GM18517 (cell line): Measurements from ENCODE around the gene FGF9.

Experiments used
- ATAC-seq: cut with Tn5 transposase; IDR thresholded peaks from one replicate; pipeline ENCODE4 v1.9.1; 2021; ENCODE audit warnings: mild to moderate bottlenecking, moderate library complexity; ENCODE audit not compliant: unreplicated experiment

Gene FGF9

DNA sequence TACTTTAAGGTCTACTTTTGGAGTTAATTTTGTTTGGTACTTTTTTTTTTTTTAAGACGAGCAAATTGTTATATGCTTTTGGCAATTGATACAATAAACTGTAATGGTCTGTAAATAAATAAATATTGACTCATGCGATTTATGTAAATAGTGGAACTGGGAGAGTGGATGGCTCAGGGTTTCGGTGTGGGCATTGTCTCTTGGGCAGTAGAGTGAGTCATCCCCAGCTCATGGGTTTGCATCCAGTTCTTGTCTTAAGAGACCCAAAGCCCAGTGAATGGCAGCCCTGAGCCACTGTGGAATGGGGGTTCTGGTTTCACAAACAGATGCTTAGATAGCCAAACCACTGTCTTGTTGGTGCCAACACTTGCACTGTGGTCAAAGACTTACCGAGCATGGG lies 33.0 kb downstream of the FGF9 start:
- no peak for ATAC-seq

DNA sequence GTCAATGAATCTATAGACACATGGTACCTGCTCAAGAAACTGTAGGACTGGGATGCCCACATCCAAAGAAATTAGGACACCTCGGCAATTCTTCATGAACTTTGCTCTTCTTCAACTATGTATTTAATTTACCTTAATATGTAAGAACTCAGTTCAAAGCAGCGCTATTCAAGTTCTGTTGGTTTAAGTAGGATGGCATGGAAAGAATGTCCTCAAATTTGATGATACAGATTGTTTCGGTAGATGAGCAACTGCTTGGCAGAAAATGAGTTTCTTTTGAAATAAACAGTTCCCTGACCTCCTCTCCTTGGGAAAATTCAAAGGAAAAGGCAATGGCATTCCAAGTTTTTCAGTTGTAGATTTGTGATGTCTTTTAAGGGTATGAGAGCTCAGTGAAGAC lies 36.7 kb downstream of the FGF9 start:
- no peak for ATAC-seq

DNA sequence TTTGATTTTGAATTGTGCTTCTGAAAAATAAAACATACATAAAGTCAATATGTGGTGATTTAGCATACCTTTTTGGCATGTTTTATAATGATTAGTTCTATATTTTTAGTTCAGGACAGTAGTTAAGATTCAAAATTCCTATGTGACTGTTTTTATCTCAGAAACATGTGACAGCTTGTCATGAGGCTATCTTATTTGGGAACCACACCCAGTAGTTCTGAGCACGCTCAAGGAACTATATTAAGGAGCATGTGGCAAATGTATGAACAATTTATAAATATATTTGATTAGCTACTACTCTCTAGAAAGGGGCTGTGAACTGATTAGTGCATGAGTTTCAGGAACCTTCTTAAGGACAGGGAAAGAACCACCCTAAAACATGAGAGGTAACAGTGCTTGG lies 38.8 kb downstream of the FGF9 start:
- ATAC-seq: no peak

DNA sequence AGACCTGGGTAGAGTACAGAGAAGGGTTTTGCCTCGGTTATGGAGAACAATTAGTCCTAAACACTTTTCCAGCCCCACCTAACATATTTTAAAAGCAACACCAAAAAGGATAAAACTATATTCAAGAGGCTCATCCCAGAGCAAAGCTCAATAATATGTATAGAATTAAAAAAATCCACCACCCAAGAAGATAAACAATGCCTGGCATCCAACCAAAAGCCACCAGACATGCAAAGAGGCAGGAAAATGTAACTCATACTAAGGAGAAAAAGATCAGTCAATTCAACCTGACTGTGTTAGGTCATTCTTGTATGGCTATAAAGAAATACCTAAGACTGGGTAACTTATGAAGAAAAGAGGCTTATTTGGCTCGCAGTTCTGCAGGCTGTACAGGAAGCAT lies 39.3 kb downstream of the FGF9 start:
- ATAC-seq: no peak

DNA sequence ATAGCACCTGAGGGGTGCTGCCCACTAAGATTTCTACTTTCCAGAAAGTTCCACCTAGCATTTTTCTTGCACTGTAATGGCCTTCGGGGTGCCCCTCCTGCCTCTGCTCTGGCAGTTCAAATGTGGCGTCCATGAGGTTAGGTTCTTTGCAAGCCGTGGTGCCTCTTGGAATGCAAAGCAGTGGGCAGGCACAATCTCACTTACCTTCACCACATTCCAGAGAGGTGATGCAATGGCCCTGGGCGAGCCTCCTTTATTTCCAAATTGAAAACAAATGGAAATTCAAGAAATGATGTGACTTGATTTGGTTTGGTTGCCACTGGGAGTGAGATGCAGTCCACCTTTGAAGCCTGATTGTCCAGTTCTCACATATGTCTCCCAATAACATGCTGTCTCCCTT lies 46.9 kb downstream of the FGF9 start:
- ATAC-seq: no peak

DNA sequence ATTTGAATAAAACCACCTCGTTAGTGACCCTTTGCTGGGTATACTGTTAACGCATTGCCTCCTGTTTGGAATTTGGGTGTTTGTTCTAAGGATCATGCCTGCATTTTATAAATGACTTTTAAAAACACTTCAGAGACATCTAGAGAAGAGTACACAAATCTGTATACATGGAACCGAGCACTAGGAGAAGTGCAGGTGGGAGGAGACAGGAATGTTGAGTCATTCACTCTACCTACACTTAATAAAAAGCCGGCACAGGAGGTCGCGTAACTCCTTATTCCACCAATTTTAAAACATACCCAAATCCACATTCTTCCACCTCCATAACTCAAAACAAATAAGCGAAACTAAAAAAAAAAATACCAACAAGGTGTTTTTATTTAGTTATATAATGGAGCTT lies 48.6 kb downstream of the FGF9 start:
- no peak for ATAC-seq

DNA sequence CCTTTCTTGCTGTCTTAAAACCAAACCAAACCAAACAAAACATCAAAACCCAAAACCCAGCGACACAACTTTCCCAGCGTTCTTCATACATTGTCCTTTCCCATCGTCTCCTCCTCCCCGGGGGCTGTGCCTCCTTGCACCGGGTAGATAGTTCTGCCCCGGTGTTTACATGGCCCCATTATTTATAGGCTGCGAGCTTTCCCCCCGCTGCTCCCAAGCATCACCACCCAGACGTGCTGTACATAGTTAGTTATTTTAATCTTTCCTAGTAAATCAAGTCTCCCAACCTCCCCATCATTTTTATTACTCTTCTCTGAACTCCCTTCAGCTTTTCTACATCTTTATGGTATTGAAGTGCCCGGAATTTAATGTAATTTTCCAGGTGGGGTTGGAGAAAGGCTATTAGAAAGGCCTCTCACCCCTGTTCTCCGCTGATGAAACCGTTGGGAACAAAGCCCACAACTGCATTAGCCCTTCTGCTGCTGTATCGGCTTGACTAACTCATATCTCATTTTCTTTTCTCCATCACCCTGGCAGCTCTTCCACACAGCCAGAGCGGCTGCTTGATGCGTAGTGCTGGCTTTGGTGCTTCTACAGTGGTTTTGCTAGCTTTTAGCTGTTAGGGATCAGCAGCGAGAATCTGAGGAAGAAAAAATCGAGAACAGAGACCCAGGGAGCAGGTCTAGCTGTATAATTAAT lies 53.1 kb downstream of the FGF9 start:
- ATAC-seq: no peak

DNA sequence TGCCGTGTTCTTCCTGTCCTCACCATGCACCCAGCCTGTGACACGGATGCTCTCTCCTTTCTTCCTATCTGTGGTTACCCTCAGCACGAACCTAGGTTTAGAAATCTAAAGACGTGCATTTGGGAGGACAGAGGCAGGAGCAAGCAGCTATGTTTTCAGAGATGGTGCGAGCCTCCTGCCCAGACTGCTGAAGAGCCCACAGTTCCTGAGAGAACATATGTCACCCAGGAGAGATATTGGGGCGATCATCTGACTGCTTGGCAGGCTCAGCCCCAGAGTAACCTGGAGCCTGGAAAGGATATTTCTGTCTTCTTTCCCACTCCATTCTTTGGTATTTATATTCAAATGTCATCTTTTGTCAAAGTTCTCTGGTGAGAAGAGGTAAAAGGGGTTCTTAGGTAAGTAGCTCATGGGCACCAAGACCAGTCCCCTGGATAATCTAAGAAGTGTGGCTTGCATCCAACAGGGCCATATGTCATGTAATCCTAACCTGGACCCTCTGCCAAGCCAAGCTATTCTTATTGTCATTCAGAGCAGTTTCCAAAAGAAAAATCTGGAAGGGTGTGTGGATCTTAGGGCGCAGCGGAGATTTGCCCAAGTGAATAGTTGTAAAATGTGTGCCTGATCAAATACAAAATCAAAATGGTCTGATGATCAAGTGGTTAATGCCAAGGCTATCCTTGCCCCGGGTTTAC lies 59.5 kb downstream of the FGF9 start:
- ATAC-seq: no peak

DNA sequence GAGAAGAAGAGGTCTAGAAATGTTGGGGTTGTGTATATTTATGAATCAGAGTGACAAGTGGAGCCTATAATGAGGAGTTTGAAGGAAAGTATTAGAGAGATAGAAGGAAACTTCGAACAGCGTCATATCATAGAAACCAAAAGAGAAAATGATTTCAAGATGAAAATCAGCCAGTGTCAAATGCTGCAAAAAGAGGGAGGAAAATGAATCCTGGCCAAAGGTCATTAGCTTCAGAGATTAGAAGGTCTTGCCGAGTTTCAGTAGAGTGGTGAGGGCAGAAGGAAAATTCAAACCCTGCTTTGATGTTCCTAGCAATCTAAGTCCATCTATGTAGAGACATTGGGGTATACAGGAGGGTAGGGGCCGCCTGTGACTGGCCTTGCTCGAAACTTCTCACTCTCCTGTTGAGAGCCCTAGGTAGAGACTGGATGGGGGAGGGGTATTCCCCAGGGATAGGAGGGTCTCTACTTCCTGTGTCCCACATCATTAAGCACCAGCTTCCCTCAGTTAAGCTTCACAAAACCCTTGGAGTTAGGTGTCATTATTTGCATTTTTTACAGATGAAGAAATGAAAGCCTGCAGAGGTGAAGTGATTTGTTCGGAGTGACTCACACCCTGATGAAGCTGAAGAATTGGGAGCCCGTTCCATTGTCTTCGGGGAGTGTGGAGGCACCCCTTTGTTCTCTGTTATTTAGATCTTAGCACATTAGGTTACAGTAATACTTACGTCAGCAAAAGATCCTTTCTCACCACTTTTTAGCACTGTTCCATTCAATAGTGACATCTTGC lies 62.8 kb downstream of the FGF9 start:
- ATAC-seq: no peak

DNA sequence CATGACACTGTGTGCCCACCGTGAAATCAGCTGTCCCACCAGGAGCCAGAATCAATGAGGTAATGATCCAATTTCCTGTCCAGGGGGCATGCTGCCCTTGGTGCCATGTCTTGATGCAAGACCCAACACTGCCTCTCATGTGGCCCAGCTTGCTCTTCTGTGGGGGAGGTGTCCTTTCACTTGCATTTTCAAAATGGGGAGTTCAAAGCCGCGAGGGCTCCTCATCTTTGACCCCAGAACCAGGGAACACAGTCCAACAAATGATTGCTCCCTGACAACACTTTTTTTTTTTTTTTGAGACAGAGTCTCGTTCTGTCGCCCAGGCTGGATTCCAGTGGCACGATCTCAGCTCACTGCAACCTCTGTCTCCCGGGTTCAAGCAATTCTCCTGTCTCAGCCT lies 64.1 kb downstream of the FGF9 start:
- no peak for ATAC-seq

DNA sequence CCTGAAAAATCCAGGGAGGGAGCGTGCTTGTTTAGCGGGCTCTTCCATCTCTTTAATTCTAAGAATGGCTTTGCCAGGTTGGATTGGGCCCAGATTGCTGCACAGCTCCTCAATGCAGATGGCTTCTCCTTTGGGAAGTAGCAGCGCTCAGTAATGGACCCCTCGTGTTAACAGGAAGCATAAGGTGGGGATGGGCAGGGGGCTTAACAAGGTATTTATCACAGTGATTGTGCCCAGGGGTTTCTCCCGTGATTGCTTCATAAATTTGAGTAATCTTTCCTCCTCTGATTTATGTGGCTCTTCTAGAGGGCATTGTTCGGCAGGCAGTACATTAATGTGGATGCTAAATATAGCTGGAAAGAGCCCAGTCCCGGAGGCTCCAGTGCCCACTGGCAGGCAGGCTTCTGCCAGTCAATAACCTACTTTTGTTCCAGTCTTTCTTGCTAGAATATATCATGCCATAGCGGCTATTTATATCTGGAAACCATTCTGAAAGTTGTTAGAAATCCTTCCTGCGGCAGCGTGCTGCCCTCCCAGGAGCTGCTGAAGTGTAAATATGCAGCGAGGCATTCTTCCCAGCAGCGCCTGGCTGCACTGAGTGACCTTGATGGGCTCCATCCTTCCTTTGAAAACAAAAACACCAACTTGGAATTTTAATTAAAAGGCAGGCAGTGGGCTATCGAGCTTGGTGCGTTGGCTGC lies 65.0 kb downstream of the FGF9 start:
- no peak for ATAC-seq

DNA sequence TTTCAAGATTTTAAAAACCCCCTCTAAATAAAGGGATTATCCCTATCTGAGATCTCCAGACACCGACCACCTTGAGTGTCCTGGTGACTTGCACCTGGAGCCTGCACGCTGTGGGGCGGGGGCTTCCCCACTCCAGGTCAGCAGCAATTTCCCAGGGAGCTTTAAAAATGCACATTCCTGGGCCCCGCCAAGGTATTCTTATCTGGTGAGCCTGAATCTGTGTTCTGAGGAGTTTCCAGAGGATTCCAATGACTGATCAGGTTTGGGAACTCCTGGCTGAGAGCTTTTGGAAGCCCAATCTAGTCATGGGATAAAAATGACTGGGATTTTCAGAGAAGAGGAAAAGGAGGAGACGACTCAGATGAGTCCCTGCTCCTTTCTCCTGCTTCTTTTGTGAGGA lies 66.1 kb downstream of the FGF9 start:
- ATAC-seq: no peak

DNA sequence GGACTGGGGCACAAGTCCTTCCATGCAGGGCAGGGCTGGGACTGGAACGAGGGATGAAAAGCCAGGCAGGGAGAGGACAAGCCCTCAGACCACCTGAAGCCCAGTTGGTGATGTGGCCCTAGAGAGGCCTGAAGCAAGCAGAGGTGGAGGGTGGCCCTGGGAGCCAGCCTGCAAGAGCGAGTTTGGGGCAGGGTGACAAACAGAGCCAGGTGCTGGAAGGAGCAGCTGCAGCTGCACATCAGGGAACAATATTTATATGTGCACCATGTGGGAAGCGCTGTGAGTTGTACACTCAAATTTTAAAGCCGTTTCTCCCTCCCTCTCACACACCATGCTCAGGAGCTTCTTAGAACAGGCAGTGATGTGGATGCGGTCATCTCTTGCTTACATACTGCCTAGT lies 67.8 kb downstream of the FGF9 start:
- ATAC-seq: no peak

DNA sequence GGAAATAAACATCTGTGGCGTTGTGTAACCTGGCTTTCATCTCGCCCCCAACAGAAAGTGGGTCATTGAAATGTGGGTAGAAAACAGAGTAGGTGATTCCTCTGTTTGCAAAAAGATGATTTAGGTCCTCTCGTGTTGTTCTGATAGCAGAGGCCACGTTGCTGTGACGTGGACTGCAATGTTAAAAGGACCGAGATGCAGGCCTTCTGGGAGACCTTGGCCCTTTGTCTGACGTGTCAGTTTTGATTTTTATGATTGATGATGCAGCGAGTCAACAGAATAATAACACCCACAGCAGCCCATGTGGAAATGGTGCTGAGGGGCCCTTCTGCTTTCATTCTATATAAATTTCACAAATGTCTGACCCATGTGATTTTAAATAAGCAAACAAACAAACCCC lies 68.9 kb downstream of the FGF9 start:
- ATAC-seq: no peak

DNA sequence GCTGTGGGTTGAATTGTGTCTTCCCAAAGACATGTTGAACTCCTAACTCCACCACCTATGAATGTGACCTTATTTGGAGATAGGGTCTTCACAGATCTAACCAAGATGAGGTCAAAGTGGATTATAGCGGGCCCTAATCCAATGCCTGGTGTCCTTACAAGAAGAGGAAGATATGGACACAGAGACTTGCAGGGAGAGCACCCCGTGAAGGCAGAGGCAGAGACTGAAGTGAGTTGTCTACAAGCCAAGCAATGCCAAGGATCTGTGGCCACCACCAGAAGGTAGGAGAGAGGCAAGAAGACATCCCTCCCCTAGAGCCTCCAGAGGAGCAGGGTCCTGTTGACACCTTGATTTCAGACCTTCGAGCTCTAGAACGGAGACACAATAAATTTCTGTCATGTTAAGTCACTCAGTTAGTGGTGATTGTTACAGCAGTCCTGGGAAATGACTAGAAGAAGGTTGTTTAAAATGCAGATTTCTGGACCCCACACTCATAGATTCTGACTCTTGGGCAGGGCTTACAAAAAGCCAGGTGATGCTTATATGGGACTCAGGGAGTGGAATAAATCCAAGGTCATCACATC lies 70.6 kb downstream of the FGF9 start:
- no peak for ATAC-seq

DNA sequence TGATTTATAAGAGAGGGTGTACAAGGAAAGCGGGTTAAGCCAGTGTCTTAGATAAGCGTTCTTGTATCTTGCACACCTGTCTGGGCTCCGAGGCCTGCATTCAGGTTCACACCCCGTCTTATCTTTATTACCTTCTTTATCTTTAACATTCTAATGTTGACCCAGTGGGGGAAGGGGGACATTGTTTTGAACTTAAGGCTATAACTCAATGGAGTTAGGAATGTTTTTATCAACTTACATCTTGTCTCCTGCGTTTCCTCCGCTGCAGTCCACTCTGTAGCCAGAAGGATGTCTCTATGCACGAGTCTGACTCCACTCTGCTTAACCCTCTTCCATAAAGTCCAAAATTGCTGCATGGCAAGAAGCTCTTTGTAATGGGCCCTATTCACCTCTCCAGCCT lies 71.2 kb downstream of the FGF9 start:
- ATAC-seq: no peak

DNA sequence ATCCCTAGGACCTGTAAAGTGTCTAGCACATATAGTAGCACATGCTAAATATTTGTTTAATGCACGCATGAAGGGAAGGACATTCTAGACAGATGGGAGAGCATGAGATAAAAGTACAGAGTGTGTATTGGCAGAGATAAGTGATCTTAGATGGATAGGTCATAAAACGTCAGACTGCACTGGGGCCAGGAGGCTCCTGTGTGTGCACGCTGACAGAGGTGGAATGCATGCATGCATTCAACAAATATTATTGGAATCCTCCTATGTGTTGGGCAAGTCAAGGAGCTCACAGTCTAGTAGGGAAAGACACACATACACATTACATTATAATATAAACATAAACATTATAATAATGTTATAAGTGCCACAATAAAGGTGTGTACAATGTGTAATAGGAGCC lies 73.3 kb downstream of the FGF9 start:
- no peak for ATAC-seq

DNA sequence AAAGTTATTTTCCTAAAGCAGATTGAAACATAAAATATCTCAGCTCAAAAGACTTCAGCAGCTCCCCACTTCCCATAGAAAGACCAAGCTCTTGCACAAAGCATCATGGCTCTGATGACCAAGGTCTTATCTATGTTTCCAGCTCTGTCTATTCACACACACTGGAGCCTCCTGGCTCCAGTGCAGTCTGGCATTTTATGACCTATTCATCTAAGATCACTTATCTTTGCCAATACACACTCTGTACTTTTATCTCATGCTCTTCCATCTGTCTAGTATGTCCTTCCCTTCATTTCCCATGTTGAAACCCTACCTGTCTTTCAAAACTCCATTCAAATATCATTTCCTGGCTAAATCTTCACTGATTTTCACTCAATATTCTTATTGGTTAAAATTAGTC lies 74.4 kb downstream of the FGF9 start:
- ATAC-seq: no peak

DNA sequence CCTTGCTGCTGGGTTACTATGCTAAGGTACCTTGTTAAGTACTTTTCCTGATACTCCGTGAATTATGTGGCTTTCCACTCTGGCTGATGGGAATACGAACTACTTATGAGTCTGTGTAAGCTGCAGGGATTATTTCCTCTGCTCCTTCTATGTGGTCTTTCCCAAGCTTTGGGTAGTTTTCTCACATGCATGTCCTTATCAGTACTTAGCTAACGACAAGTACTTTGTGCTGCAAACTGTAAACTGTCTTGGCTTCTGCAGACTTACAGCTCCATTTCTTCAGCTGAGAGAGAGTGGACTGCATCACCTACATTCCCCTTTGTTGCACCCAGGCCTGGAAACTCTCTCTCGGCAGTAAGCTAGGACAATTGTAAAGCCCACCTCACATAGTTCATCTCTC lies 76.6 kb downstream of the FGF9 start:
- no peak for ATAC-seq

DNA sequence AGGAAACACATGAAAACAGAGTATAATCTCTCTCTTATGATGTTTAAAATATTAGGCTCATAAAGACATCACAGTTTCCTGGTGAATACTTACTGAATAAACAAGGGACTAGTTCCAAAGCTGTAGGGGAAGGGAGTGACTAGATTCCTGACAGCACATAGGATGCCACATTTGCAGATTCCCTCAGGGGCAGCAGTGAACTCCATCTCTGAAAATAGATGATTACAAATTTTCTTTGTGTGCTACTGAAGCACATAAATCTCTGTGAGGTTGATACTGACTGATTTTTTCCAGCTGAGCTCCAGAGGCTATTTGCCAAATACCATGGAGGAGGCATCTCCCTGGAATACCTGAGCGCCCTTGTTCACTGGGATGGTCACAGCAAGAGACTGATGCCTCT lies 77.3 kb downstream of the FGF9 start:
- ATAC-seq: no peak

DNA sequence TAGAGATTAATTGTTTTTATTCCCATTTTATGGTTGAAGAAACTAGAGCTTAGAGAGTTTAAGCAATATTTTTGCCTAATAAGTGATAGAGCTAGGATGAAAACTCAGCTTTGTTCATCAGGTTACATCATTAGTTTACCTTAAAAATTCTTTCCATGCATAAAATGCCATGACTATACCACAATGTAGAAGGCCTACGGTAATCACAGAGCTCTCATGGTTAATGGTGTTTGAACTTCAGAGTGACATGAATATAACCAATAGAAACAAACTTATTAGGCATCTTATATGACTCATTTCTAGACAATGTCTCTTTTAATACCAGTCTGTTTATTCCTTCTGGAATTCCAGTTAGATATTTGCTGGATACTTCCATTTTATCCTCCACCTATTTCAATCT lies 78.5 kb downstream of the FGF9 start:
- ATAC-seq: no peak
